HUES6 (cell line): ENCODE results near the gene ATP9A.
"Not testable (repeated sequence)": the region's sequence is repeated elsewhere in the genome, so short reads cannot be mapped to it uniquely, and the experiment has no call there.

Experiments used
- H3K27ac ChIP-seq: 2 replicates; pipeline ENCODE4 v1.7.0; 2013; ENCODE audit warnings: low read depth, mild to moderate bottlenecking, low read length, inconsistent platforms
- H3K27me3 ChIP-seq: 2 replicates; pipeline ENCODE4 v1.6.1; 2013; ENCODE audit warnings: low read length; ENCODE audit not compliant: control insufficient read depth, insufficient read depth
- H3K36me3 ChIP-seq: 2 replicates; pipeline ENCODE4 v1.6.1; 2013; ENCODE audit warnings: low read length; ENCODE audit not compliant: control insufficient read depth, insufficient read depth
- H3K4me1 ChIP-seq: 2 replicates; pipeline ENCODE4 v1.6.1; 2013; ENCODE audit warnings: low read length; ENCODE audit not compliant: control insufficient read depth, insufficient read depth
- H3K4me3 ChIP-seq: 2 replicates; pipeline ENCODE4 v1.5.1; 2013; ENCODE audit warnings: low read depth, low read length
- H3K9ac ChIP-seq: one replicate; pipeline ENCODE4 v1.6.1; 2013; ENCODE audit warnings: mild to moderate bottlenecking, low read length
- H3K9me3 ChIP-seq: 2 replicates; pipeline ENCODE4 v1.6.1; 2013; ENCODE audit warnings: low read depth, low read length; ENCODE audit not compliant: control insufficient read depth, insufficient read depth

The ATP9A gene

GRCh38 chr20:51661609-51662178, 106.5 kb downstream of the ATP9A start:
- Histone ChIP-seq H3K4me1 (peaks cover 20% of the 10 kb centered on the region), H3K27me3 (no peaks in the 10 kb centered on the region)

GRCh38 chr20:51660672-51661608, 107.2 kb downstream of the ATP9A start:
- H3K27ac ChIP-seq: no peak overlapping the region
- H3K9ac ChIP-seq: no peak overlapping the region
- peaks cover 20% of the 10 kb centered on the region for H3K4me1 ChIP-seq
- no peaks in the 10 kb centered on the region for H3K9me3 ChIP-seq
- no peaks in the 10 kb centered on the region for H3K27me3 ChIP-seq
- no peaks in the 10 kb centered on the region for H3K36me3 ChIP-seq
- no peak overlapping the region for H3K4me3 ChIP-seq

More at GRCh38 chr20:51661609-51662178, 106.5 kb downstream of the ATP9A start:
- Histone ChIP-seq H3K9me3 (no peaks in the 10 kb centered on the region), H3K36me3 (no peaks in the 10 kb centered on the region), H3K9ac (no peak overlapping the region), H3K27ac (no peak overlapping the region), H3K4me3 (no peak overlapping the region)

GRCh38 chr20:51659491-51660050, 108.6 kb downstream of the ATP9A start:
- Histone ChIP-seq H3K36me3 (no peaks in the 10 kb centered on the region), H3K4me1 (peaks cover 20% of the 10 kb centered on the region), H3K27me3 (no peaks in the 10 kb centered on the region), H3K9me3 (no peaks in the 10 kb centered on the region), H3K4me3 (no peak overlapping the region), H3K27ac (no peak overlapping the region), H3K9ac (no peak overlapping the region)

- H3K4me1 ChIP-seq: peaks cover 16% of the 10 kb centered on the region
- H3K27me3 ChIP-seq: no peaks in the 10 kb centered on the region
- no peaks in the 10 kb centered on the region for H3K9me3 ChIP-seq
- H3K36me3 ChIP-seq: no peaks in the 10 kb centered on the region
- no peak overlapping the region for H3K9ac ChIP-seq
- no peak overlapping the region for H3K27ac ChIP-seq
- H3K4me3 ChIP-seq: no peak overlapping the region
These were observed 111.4 kb downstream of the ATP9A start for GRCh38 chr20:51656726-51657260.

- not testable (repeated sequence) for H3K9ac ChIP-seq, H3K27ac ChIP-seq, H3K36me3 ChIP-seq, H3K27me3 ChIP-seq, H3K4me3 ChIP-seq, H3K9me3 ChIP-seq
- H3K4me1 ChIP-seq: peaks cover 10% of the 10 kb centered on the region
These were observed 112.1 kb downstream of the ATP9A start for GRCh38 chr20:51656089-51656488.

GRCh38 chr20:51654495-51654894, 113.7 kb downstream of the ATP9A start:
- Histone ChIP-seq H3K27ac (no peak overlapping the region), H3K9ac (no peak overlapping the region), H3K9me3 (no peaks in the 10 kb centered on the region), H3K36me3 (no peaks in the 10 kb centered on the region), H3K4me3 (no peak overlapping the region), H3K4me1 (no peaks in the 10 kb centered on the region; the same call in 1 of the 2 replicates), H3K27me3 (no peaks in the 10 kb centered on the region)

- H3K9me3 ChIP-seq: no peaks in the 10 kb centered on the region
- H3K36me3 ChIP-seq: no peaks in the 10 kb centered on the region
- no peaks in the 10 kb centered on the region for H3K27me3 ChIP-seq
- H3K4me3 ChIP-seq: no peak overlapping the region
- H3K4me1 ChIP-seq: no peaks in the 10 kb centered on the region; the same call in 1 of the 2 replicates
- no peak overlapping the region for H3K27ac ChIP-seq
- no peak overlapping the region for H3K9ac ChIP-seq
These were observed 114.1 kb downstream of the ATP9A start for GRCh38 chr20:51654060-51654459.

GRCh38 chr20:51653226-51653625, 115.0 kb downstream of the ATP9A start:
- no peaks in the 10 kb centered on the region for H3K4me1 ChIP-seq
- H3K9ac ChIP-seq: no peak overlapping the region
- no peaks in the 10 kb centered on the region for H3K9me3 ChIP-seq
- H3K36me3 ChIP-seq: no peaks in the 10 kb centered on the region
- H3K27me3 ChIP-seq: no peaks in the 10 kb centered on the region
- H3K4me3 ChIP-seq: no peak overlapping the region
- H3K27ac ChIP-seq: no peak overlapping the region

GRCh38 chr20:51651921-51652549, 116.2 kb downstream of the ATP9A start:
- Histone ChIP-seq H3K9me3 (no peaks in the 10 kb centered on the region), H3K4me3 (no peak overlapping the region), H3K4me1 (no peaks in the 10 kb centered on the region), H3K27me3 (no peaks in the 10 kb centered on the region), H3K36me3 (no peaks in the 10 kb centered on the region), H3K9ac (no peak overlapping the region), H3K27ac (no peak overlapping the region)

GRCh38 chr20:51650685-51651134, 117.5 kb downstream of the ATP9A start:
- Histone ChIP-seq H3K36me3 (no peaks in the 10 kb centered on the region), H3K4me1 (peaks cover 1% of the 10 kb centered on the region; the same call in 1 of the 2 replicates), H3K4me3 (no peak overlapping the region), H3K27ac (no peak overlapping the region), H3K9ac (no peak overlapping the region), H3K27me3 (no peaks in the 10 kb centered on the region), H3K9me3 (no peaks in the 10 kb centered on the region)
